Measurements from ENCODE around the gene FRA10AC1.
A peak's percentile ranks its signal among the peaks of the same experiment; 100 is the strongest.

Gene FRA10AC1

DNA sequence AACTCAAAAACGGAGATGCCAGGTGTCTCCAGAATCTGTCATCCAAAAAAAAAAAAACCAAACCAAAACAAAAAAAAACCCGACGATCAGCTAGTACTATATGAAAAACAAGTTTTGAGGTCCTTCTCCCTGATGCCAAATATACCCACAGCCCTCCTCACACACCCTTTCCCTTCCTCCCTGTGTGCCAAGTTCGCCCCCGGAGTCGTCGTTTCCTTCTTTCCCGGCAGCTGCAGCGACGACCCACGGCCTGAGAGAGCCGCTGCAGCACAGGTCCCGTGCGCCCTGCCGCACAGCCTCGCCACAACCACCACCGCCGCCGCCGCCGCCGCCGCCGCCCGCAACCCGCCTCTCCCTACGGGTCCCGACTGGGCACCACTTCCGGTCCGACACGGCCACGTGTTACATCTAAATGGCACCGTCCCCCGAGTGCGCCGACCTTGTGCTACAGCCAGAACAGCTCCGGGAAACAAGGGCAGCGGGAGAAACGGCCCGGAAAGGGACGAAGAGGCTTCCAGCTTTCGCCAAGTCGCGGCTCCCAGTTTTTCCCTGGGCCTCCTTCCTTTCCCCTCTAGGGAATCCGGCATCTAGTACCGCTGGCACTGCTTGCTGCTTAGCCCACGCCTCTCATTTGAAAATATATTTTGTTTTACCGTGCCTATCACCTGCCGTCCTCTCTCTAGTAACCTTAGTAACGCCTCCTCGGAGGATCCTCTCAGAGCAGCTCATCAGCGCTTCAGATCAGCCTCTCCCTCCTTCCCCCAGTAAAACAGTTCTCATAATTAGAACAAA is at the start of gene FRA10AC1:
TSS of gene FRA10AC1 (minus strand) at position 383 of the 792 bp plus-strand sequence. CDS start 2,486 bp downstream, outside the sequence.
- peak; percentile 84 to 97 (median 92) for DNase-seq (ENCODE audit: low read depth in 2 of 3, low spot score in 2 of 3)

- DNase-seq (ENCODE audit: low read depth in 2 of 3, low spot score in 2 of 3) = no peak
Measured at GRCh38 chr10:93751832-93752231, 49.4 kb upstream of the FRA10AC1 start.

DNA sequence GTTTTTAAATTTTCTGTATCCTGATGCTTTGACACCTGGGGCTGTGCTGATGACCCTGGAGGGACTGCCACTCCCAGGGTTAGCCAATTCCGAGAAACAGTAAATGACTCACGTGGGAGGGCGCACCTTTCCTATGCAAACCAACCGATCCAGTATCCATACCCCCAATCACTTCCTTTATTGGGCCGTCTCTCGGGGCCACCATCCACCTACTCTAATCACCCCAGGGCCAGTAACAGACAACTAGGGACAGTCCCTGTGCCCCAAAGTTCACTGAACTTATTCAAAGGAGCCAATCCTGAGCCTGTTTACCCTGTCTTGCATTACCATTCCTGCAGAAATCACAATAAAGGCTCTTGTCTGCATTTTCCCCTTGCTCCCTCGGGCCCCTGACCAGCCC is 48.7 kb upstream of the FRA10AC1 start:
- no peak for DNase-seq (ENCODE audit: low read depth in 2 of 3, low spot score in 2 of 3)

GRCh38 chr10:93749218-93749799 is 46.9 kb upstream of the FRA10AC1 start:
- DNase-seq (ENCODE audit: low read depth in 2 of 3, low spot score in 2 of 3) = no peak

DNA sequence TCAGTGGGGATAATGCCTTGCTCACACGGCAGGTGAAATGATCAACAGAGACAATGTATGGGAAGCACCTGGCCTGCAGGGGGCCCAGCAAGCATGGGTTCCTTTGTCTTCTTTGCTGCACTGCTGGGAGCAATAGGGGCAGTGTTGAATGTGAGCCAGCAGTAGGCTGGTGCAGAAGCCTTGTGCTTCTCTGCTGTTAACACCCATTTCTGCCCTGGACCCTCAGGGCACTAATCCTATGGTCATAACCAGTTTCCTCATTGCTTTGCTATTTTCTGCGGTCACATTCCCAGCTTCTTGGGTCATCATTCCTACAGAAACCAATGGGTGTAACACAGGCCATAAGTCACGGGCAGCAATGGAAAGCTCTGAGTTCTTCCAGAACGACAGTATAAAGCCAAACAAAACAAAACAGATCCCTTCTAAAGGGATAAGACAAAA is 44.5 kb upstream of the FRA10AC1 start:
- DNase-seq (ENCODE audit: low read depth in 2 of 3, low spot score in 2 of 3) = no peak

- no peak for DNase-seq (ENCODE audit: low read depth in 2 of 3, low spot score in 2 of 3)
Measured at GRCh38 chr10:93745408-93746065, 43.1 kb upstream of the FRA10AC1 start.

GRCh38 chr10:93742633-93743349 is 40.4 kb upstream of the FRA10AC1 start:
- no peak for DNase-seq (ENCODE audit: low read depth in 2 of 3, low spot score in 2 of 3)

DNA sequence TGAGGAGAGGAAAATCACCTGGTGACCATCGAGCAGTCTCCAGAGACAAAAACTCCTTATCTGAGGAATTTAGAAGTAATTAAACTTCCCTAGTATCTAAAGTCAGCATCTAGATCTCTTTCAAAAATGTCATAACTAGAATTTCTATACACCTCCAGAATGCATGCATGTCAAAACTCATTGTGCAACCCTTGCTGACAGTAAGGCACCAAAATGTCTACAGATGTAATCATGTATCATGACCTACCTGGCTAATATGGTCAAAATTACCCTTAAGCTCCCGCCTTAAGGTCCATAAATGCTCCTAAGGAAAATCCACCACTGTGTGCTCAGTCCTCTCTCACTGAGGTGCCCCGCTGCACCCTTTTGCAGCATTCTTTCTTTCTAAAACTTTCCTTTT is 39.0 kb upstream of the FRA10AC1 start:
- DNase-seq (ENCODE audit: low read depth in 2 of 3, low spot score in 2 of 3) = no peak

GRCh38 chr10:93726024-93726423 is 23.6 kb upstream of the FRA10AC1 start:
- DNase-seq (ENCODE audit: low read depth in 2 of 3, low spot score in 2 of 3) = no peak

GRCh38 chr10:93723153-93723552 is 20.8 kb upstream of the FRA10AC1 start:
- DNase-seq (ENCODE audit: low read depth in 2 of 3, low spot score in 2 of 3) = no peak

DNA sequence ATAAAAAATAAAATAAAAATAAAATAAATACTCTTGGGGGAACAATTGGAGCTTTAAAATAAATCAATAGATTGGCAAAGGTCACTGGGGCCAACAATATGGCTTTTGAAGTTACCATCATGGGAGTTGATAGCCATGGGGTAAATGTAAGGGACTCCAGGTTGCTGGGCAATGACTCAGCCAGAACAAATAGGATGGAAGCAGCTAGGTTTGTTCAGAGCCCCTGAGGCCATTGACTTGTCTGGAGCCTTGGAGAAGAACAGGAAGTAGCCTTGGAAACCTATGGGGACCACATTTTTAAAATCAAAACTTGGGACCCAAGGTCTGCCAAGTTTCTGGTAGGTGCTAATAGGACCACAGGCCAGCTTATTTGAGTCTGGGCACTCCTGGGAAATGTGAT is 20.2 kb upstream of the FRA10AC1 start:
- no peak for DNase-seq (ENCODE audit: low read depth in 2 of 3, low spot score in 2 of 3)

GRCh38 chr10:93719901-93720300 is 17.5 kb upstream of the FRA10AC1 start:
- DNase-seq (ENCODE audit: low read depth in 2 of 3, low spot score in 2 of 3) = no peak

- no peak for DNase-seq (ENCODE audit: low read depth in 2 of 3, low spot score in 2 of 3)
Measured at GRCh38 chr10:93718937-93719725, 16.7 kb upstream of the FRA10AC1 start.

GRCh38 chr10:93716766-93717165 is 14.4 kb upstream of the FRA10AC1 start:
- DNase-seq (ENCODE audit: low read depth in 2 of 3, low spot score in 2 of 3) = no peak

DNA sequence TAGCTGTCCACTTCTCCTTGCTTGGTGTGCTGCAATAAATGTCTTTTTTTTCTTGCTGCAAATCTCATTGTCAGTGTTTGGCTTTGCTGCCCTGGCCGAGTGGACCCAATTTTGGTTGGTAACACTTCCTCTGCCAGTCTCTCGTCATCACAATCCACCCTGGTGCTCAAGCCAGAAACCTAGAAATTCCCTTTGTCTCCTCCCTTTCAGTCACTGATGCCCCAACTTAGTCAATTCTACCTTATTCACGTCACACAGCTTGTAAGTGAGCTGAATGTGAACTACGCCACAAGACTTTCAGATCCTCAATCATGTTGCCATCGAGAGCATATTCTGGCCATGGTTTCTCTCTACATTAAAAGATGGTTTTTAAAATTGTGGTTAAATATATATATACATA is 13.0 kb upstream of the FRA10AC1 start:
- no peak for DNase-seq (ENCODE audit: low read depth in 2 of 3, low spot score in 2 of 3)

- no peak for DNase-seq (ENCODE audit: low read depth in 2 of 3, low spot score in 2 of 3)
Measured at GRCh38 chr10:93712593-93712992, 10.2 kb upstream of the FRA10AC1 start.

GRCh38 chr10:93711891-93712290 is 9.5 kb upstream of the FRA10AC1 start:
- no peak for DNase-seq (ENCODE audit: low read depth in 2 of 3, low spot score in 2 of 3)

- no peak for DNase-seq (ENCODE audit: low read depth in 2 of 3, low spot score in 2 of 3)
Measured at GRCh38 chr10:93710333-93710909, 8.0 kb upstream of the FRA10AC1 start.

- DNase-seq (ENCODE audit: low read depth in 2 of 3, low spot score in 2 of 3) = no peak
Measured at GRCh38 chr10:93707623-93708022, 5.2 kb upstream of the FRA10AC1 start.

DNA sequence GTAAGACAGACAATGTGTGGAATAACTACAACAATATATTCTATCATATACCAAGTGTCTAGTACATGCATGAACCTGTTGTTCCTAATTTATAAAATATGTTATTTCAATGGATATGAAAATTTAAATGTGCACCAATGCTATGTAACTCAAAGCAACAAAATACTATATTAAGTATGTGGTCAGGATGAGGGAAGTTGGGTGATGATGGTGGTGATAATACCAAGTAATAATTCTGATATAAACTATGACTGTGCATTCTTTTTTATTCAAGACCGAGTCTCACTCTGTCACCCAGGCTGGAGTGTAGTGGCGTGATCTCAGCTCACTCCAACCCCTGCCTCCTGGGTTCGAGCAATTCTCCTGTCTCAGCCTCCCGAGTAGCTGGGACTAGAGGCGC is 2.1 kb upstream of the FRA10AC1 start:
- DNase-seq (ENCODE audit: low read depth in 2 of 3, low spot score in 2 of 3) = no peak
